HepG2 (cell line): ENCODE data around the gene HDAC5. TPM values are rescaled to one million over a fixed set of nuclear protein-coding genes. Genes with fewer than 3 reads are reported as not detected.
A peak's percentile ranks its signal among the peaks of the same experiment; 100 is the strongest.

ENCODE experiments used
- CEBPG ChIP-seq: IDR thresholded peaks from 2 replicates; pipeline ENCODE4 v1.6.1; 2016
- ELF4 ChIP-seq: sonication (generic); formaldehyde crosslinking; IDR thresholded peaks from 2 replicates; pipeline ENCODE4 v1.5.0; 2020; ENCODE audit warnings: missing genetic modification reagents, mild to moderate bottlenecking, moderate library complexity, borderline replicate concordance
- EZH2 ChIP-seq: conservative IDR thresholded peaks from 2 replicates; pipeline ENCODE4 v1.6.1; 2012; ENCODE audit warnings: mild to moderate bottlenecking, low read depth, low read length, moderate library complexity
- IKZF1 ChIP-seq: fragments of 450-650 bp; IDR thresholded peaks from 2 replicates; pipeline ENCODE4 v1.7.1; 2016
- MIER2 ChIP-seq: IDR thresholded peaks from 2 replicates; pipeline ENCODE4 v1.6.1; 2016; ENCODE audit warnings: missing biosample characterization, missing genetic modification reagents
- ZBTB38 ChIP-seq: sonication (generic); formaldehyde crosslinking; IDR thresholded peaks from 2 replicates; pipeline ENCODE4 v1.5.1; 2020; ENCODE audit warnings: mild to moderate bottlenecking, missing genetic modification reagents
- ZFP36 ChIP-seq: fragments of 150-350 bp; IDR thresholded peaks from 2 replicates; pipeline ENCODE4 v1.6.1; 2018; ENCODE audit warnings: borderline replicate concordance, low read length, low read depth; ENCODE audit not compliant: partially characterized antibody
- ZNF17 ChIP-seq: sonication (generic); formaldehyde crosslinking; IDR thresholded peaks from 2 replicates; pipeline ENCODE4 v1.5.0; 2020; ENCODE audit warnings: mild to moderate bottlenecking, missing genetic modification reagents
- ZNF335 ChIP-seq: sonication (generic); formaldehyde crosslinking; IDR thresholded peaks from 2 replicates; pipeline ENCODE4 v1.4.0; 2020; ENCODE audit warnings: missing genetic modification reagents
- ZNF430 ChIP-seq: sonication (generic); formaldehyde crosslinking; IDR thresholded peaks from 2 replicates; pipeline ENCODE4 v1.9.0; 2021; ENCODE audit warnings: mild to moderate bottlenecking, missing genetic modification reagents
- ZNF839 ChIP-seq: sonication (generic); formaldehyde crosslinking; IDR thresholded peaks from 2 replicates; pipeline ENCODE4 v1.4.0; 2020; ENCODE audit warnings: missing genetic modification reagents, mild to moderate bottlenecking, borderline replicate concordance
- polyA plus RNA-seq, 8 experiments: library from polyadenylated mRNA; depleted of rRNA in 3 of 8; stranded (reverse) in 7 of 8; unstranded in 1 of 8; fragments of >200 nt; fragmentation: Illumina TruSeq in 4 of 8; extraction: Trizol in 4 of 8; gene quantifications; 2 replicates each; pipeline versions ENCODE4 v1.2.1 to v1.2.3, GENCODE V29; 2011 to 2016; ENCODE audit warnings: low read depth in 4 of 8, missing spikeins in 1 of 8, mixed read lengths in 1 of 8; ENCODE audit not compliant: insufficient read depth in 1 of 8
- total RNA-seq, 5 experiments: library from RNA; depleted of rRNA; stranded (reverse); fragments of >200 nt; fragmentation: Illumina TruSeq; extraction: Trizol; gene quantifications; 2 replicates each; pipeline ENCODE4 v1.2.3, GENCODE V29; 2016; ENCODE audit warnings: low read depth in 1 of 5
- TF ChIP-seq, protein P1 (sequence below): sonication (generic); formaldehyde crosslinking; conservative IDR thresholded peaks from 2 replicates; pipeline ENCODE4 v1.4.0; 2020; ENCODE audit warnings: mild to moderate bottlenecking, missing genetic modification reagents, moderate library complexity
- TF ChIP-seq, protein P2 (sequence below): sonication (generic); formaldehyde crosslinking; IDR thresholded peaks from 2 replicates; pipeline ENCODE4 v1.5.0; 2020; ENCODE audit warnings: mild to moderate bottlenecking, missing genetic modification reagents, borderline replicate concordance
- TF ChIP-seq, protein P3 (sequence below): sonication (generic); formaldehyde crosslinking; IDR thresholded peaks from 2 replicates; pipeline ENCODE4 v1.8.0; 2022; ENCODE audit warnings: missing genetic modification reagents, mild to moderate bottlenecking, inconsistent platforms, borderline replicate concordance

The HDAC5 gene
- total and polyA plus RNA-seq, 2 of the 13 experiments (the other 11 are each of a cell fraction or from before 2014, with no cell fraction given) = 46.4 to 85.4 TPM

DNA sequence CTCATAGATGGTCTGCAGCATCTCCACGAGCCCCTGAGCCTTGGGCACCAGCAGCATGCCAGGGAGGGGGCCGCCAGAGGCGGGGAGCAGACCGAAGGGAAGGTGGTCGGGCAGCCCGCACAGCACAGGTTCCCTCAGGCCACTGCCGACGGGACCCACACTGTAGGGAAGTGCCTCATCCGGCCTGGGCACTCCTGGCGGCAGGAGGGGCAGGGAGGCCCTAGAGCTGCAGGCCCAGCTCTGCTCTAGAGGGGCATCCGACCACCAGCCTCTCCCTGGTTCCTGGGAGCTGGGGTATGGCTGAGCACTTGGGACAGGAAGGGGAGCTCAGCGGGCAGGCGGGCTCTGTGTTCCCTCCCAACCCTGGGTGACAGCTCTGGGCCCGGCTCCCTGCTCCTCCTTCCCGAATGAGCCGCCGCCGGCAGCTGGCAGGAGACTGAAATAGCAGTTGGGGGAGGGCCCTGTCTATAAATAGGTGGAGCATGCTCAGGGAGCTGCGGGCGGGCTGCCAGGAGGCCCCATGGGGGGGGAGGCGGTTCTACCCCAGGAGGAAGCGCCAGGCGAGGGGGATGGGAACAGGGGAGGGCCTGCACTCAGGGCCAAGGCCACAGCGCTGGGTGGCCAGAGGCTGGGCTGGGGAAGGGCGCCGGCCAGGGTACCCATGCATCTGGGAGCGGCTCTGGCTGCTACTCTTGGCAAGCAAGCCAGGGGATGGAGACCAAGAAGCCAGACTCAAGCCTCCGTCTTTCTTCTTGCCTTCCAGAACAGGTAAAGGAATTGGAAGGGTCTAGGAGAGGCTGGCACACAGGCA lies 12.4 kb downstream of the HDAC5 start (continued):
- TF ChIP-seq EZH2 = no peak
- no peak for TF ChIP-seq ZNF17 (CRISPR knock-in tag)
- TF ChIP-seq, protein P1, sequence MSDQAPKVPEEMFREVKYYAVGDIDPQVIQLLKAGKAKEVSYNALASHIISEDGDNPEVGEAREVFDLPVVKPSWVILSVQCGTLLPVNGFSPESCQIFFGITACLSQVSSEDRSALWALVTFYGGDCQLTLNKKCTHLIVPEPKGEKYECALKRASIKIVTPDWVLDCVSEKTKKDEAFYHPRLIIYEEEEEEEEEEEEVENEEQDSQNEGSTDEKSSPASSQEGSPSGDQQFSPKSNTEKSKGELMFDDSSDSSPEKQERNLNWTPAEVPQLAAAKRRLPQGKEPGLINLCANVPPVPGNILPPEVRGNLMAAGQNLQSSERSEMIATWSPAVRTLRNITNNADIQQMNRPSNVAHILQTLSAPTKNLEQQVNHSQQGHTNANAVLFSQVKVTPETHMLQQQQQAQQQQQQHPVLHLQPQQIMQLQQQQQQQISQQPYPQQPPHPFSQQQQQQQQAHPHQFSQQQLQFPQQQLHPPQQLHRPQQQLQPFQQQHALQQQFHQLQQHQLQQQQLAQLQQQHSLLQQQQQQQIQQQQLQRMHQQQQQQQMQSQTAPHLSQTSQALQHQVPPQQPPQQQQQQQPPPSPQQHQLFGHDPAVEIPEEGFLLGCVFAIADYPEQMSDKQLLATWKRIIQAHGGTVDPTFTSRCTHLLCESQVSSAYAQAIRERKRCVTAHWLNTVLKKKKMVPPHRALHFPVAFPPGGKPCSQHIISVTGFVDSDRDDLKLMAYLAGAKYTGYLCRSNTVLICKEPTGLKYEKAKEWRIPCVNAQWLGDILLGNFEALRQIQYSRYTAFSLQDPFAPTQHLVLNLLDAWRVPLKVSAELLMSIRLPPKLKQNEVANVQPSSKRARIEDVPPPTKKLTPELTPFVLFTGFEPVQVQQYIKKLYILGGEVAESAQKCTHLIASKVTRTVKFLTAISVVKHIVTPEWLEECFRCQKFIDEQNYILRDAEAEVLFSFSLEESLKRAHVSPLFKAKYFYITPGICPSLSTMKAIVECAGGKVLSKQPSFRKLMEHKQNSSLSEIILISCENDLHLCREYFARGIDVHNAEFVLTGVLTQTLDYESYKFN (CRISPR knock-in tag) = peak; percentile 100
- peak; percentile 73 for TF ChIP-seq ZNF335 (CRISPR knock-in tag)
- TF ChIP-seq, protein P2, sequence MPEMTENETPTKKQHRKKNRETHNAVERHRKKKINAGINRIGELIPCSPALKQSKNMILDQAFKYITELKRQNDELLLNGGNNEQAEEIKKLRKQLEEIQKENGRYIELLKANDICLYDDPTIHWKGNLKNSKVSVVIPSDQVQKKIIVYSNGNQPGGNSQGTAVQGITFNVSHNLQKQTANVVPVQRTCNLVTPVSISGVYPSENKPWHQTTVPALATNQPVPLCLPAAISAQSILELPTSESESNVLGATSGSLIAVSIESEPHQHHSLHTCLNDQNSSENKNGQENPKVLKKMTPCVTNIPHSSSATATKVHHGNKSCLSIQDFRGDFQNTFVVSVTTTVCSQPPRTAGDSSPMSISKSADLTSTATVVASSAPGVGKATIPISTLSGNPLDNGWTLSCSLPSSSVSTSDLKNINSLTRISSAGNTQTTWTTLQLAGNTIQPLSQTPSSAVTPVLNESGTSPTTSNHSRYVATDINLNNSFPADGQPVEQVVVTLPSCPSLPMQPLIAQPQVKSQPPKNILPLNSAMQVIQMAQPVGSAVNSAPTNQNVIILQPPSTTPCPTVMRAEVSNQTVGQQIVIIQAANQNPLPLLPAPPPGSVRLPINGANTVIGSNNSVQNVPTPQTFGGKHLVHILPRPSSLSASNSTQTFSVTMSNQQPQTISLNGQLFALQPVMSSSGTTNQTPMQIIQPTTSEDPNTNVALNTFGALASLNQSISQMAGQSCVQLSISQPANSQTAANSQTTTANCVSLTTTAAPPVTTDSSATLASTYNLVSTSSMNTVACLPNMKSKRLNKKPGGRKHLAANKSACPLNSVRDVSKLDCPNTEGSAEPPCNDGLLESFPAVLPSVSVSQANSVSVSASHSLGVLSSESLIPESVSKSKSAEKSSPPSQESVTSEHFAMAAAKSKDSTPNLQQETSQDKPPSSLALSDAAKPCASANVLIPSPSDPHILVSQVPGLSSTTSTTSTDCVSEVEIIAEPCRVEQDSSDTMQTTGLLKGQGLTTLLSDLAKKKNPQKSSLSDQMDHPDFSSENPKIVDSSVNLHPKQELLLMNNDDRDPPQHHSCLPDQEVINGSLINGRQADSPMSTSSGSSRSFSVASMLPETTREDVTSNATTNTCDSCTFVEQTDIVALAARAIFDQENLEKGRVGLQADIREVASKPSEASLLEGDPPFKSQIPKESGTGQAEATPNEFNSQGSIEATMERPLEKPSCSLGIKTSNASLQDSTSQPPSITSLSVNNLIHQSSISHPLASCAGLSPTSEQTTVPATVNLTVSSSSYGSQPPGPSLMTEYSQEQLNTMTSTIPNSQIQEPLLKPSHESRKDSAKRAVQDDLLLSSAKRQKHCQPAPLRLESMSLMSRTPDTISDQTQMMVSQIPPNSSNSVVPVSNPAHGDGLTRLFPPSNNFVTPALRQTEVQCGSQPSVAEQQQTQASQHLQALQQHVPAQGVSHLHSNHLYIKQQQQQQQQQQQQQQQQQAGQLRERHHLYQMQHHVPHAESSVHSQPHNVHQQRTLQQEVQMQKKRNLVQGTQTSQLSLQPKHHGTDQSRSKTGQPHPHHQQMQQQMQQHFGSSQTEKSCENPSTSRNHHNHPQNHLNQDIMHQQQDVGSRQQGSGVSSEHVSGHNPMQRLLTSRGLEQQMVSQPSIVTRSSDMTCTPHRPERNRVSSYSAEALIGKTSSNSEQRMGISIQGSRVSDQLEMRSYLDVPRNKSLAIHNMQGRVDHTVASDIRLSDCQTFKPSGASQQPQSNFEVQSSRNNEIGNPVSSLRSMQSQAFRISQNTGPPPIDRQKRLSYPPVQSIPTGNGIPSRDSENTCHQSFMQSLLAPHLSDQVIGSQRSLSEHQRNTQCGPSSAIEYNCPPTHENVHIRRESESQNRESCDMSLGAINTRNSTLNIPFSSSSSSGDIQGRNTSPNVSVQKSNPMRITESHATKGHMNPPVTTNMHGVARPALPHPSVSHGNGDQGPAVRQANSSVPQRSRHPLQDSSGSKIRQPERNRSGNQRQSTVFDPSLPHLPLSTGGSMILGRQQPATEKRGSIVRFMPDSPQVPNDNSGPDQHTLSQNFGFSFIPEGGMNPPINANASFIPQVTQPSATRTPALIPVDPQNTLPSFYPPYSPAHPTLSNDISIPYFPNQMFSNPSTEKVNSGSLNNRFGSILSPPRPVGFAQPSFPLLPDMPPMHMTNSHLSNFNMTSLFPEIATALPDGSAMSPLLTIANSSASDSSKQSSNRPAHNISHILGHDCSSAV (CRISPR knock-in tag) = peak; percentile 40; the same call in 1 of the 2 replicates
- peak; percentile 100 for TF ChIP-seq ZNF430
- TF ChIP-seq CEBPG = 0 out of 2 replicates have a peak, but pooled peaks have one; percentile 56
- TF ChIP-seq ZBTB38 (CRISPR knock-in tag) = peak; percentile 89
- TF ChIP-seq, protein P3, sequence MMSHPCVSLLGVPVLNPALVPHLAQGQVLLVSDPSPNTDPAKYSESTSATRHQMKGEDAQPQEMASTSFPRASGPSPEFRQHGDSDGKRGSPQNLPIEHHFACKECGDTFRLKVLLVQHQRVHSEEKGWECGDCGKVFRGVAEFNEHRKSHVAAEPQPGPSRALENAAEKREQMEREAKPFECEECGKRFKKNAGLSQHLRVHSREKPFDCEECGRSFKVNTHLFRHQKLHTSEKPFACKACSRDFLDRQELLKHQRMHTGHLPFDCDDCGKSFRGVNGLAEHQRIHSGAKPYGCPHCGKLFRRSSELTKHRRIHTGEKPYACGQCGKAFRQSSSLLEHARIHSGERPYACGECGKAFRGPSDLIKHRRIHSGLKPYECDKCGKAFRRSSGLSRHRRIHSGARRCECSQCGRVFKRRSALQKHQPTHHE = peak; percentile 95
- TF ChIP-seq ZNF839 (CRISPR knock-in tag) = peak; percentile 74; the same call in 1 of the 2 replicates
- peak; percentile 84 for TF ChIP-seq ELF4 (CRISPR knock-in tag)
- TF ChIP-seq MIER2 = peak; percentile 86
- TF ChIP-seq IKZF1 = no peak
- TF ChIP-seq ZFP36 = no peak
